Thyroid gland (tissue), 4 donors: ENCODE data around the gene HINT1.

Experiments used
- POLR2A ChIP-seq, 2 donors: fragments of 450-650 bp; IDR thresholded peaks; one replicate each; pipeline ENCODE4 v1.6.1; 2017; ENCODE audit warnings: antibody characterized with exemption in 2 of 2, mild to moderate bottlenecking in 2 of 2, moderate library complexity in 1 of 2
- TF ChIP-seq, protein P1 (sequence below), 6 experiments: fragments of 200-600 bp in 3 of 6; fragments of 450-650 bp in 3 of 6; sonication (generic) in 3 of 6; IDR thresholded peaks; one replicate each; pipeline ENCODE4 v1.5.1; 2016 to 2019; ENCODE audit warnings: antibody characterized with exemption in 6 of 6, mild to moderate bottlenecking in 2 of 6, inconsistent platforms in 1 of 6, moderate library complexity in 1 of 6

DNA sequence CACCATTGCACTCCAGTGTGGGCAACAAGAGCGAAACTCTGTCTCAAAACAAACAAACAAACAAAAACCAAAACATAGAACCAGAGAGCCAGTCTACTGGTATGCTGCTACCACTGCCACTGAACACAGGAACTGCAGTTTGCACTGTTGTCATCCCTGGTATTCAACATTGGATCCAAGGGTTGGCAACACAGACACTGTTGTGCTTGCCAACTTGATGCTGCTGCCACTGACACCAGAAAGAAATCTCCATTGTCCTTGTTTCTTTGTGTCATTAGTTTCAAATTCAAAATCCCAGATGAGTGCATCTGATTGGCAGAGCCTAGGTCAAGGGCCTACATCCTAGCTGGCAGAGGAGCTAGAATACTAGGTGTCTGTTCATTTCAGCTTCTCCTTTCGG is 16.2 kb downstream of the HINT1 start:
- TF ChIP-seq, protein P1, sequence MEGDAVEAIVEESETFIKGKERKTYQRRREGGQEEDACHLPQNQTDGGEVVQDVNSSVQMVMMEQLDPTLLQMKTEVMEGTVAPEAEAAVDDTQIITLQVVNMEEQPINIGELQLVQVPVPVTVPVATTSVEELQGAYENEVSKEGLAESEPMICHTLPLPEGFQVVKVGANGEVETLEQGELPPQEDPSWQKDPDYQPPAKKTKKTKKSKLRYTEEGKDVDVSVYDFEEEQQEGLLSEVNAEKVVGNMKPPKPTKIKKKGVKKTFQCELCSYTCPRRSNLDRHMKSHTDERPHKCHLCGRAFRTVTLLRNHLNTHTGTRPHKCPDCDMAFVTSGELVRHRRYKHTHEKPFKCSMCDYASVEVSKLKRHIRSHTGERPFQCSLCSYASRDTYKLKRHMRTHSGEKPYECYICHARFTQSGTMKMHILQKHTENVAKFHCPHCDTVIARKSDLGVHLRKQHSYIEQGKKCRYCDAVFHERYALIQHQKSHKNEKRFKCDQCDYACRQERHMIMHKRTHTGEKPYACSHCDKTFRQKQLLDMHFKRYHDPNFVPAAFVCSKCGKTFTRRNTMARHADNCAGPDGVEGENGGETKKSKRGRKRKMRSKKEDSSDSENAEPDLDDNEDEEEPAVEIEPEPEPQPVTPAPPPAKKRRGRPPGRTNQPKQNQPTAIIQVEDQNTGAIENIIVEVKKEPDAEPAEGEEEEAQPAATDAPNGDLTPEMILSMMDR (IDR thresholded peaks at IDR 0.05): no peak
- TF ChIP-seq POLR2A (IDR thresholded peaks at IDR 0.05): no peak
